Right lobe of liver (tissue), 6 donors: ENCODE results near the gene NPAS2. TPM values are rescaled to one million over a fixed set of nuclear protein-coding genes. Genes with fewer than 3 reads are reported as not detected.

ENCODE experiments used
- ATAC-seq, 4 donors: fragments of 200-7000 bp; cut with Tn5 transposase; one replicate each; pipeline ENCODE4 v1.9.1; 2020; ENCODE audit warnings: mild to moderate bottlenecking in 4 of 4, moderate library complexity in 4 of 4
- DNase-seq, 3 donors: peaks; one replicate each; pipeline ENCODE4 v3.0.0-alpha.2; 2020
- H3K27ac ChIP-seq, 3 donors: fragments of 200-600 bp; one replicate each; pipeline ENCODE4 v1.8.0; 2022
- H3K27me3 ChIP-seq, 2 donors: fragments of 200-600 bp; one replicate each; pipeline ENCODE4 v1.8.0; 2022
- H3K36me3 ChIP-seq, 4 donors: fragments of 200-600 bp; sonication (generic) in 1 of 4; one replicate each; pipeline versions ENCODE4 v1.5.1 to v1.8.0; 2017 to 2022; ENCODE audit warnings: control low read depth in 1 of 4
- H3K4me1 ChIP-seq, 4 donors: fragments of 200-600 bp; sonication (generic) in 1 of 4; one replicate each; pipeline versions ENCODE4 v1.5.1 to v1.8.0; 2017 to 2022; ENCODE audit warnings: control low read depth in 1 of 4
- H3K4me3 ChIP-seq, 3 donors: fragments of 200-600 bp; one replicate each; pipeline ENCODE4 v1.8.0; 2022
- H3K9me3 ChIP-seq, 4 donors: fragments of 200-600 bp; sonication (generic) in 1 of 4; one replicate each; pipeline versions ENCODE4 v1.5.1 to v1.8.0; 2017 to 2022; ENCODE audit warnings: control low read depth in 1 of 4
- CTCF ChIP-seq, 4 donors: fragments of 200-600 bp in 3 of 4; fragments of 450-650 bp in 1 of 4; IDR thresholded peaks; one replicate each; pipeline versions ENCODE4 v1.5.1 to v1.8.0; 2016 to 2022; ENCODE audit warnings: antibody characterized with exemption in 4 of 4, mild to moderate bottlenecking in 2 of 4
- POLR2A ChIP-seq: fragments of 450-650 bp; IDR thresholded peaks from one replicate; pipeline ENCODE4 v1.6.1; 2017; ENCODE audit warnings: antibody characterized with exemption, mild to moderate bottlenecking
- WGBS: methylation state at CpG from one replicate; pipeline ENCODE4 v1.1.6; 2018; ENCODE audit warnings: low coverage, low lambda C conversion rate; ENCODE audit not compliant: insufficient coverage; ENCODE audit errors: missing lambda C conversion rate; 5-methylcytosine and 5-hydroxymethylcytosine counted together
- intact Hi-C, 2 donors: fragments of 100-400 bp; cut with DNase I; formaldehyde crosslinking; loops; one replicate each; pipeline versions ENCODE4 v1.11.2 to v1.14.1; 2022
- total RNA-seq, 6 experiments: library from RNA; depleted of rRNA in 2 of 6; stranded (reverse); fragments of >200 nt in 2 of 6; fragmentation: NEBNext Ultra II Directional in 3 of 6; extraction: Animal tissue kit (Norgen Biotek cat#: 25700) in 3 of 6; gene quantifications; one replicate each; pipeline versions ENCODE4 v1.1.0 to v1.2.4, GENCODE V29; 2016 to 2023
- donor health status: DM: no; HTN: yes; CAD: no.
- donor health status: DM: no; HTN: no; CAD: no.
- donor health status: DM: no; HTN: no; CAD: no.
- donor health status: DM: no; HTN: yes; CAD: no.
- donor health status: DM: no; HTN: yes; CAD: no.

NPAS2 gene
- total RNA-seq, 6 experiments from 2014 or later: 8.8 to 33.3 (median 24.5) TPM

- no peak for ATAC-seq
- WGBS: 94% methylated on average over 2 of the region's 2 CpGs
- TF ChIP-seq CTCF (IDR thresholded peaks at IDR 0.05) (no peak), POLR2A (no peak)
- Histone ChIP-seq H3K27me3 (no peaks in the 10 kb centered on the region), H3K4me1 (peaks cover 0 to under 1% (median 0%) of the 10 kb centered on the region in 4 donors), H3K27ac (no peak overlapping the region), H3K9me3 (no peaks in the 10 kb centered on the region), H3K4me3 (no peak overlapping the region), H3K36me3 (peaks cover 0 to 9% (median 0%) of the 10 kb centered on the region in 4 donors)
- intact Hi-C loops: no loop called here
- no peak for DNase-seq
Measured at GRCh38 chr2:100952512-100952911, 132.6 kb downstream of the NPAS2 start.

DNA sequence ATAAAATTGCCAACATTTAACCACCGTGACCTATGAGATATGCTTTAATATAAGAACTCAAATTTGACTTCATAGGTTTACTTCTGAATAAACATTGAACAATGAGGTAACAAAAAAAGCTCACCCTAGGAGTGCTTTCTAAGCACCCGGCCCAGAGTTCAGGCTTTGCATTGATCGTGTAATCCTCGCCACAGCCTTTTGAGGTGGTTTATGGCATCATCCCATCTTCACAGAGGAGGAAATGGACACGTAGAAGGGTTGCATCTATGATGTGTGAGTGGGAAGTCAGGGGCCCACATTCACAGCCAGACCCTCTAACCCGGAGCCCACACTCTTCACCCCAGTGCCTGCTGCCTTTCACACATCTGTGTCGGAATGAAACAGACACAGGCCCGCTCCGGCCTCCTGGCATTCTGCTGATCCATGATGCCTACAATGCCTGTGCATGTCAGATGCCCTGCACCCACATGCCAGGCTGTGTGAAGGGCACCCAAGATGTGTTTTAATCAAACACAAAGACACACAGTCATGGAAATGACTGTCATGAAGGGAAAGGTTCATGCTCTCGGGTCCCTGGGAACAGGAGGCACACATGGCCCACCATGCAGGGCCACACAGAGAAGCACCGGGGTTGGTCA, 133.6 kb downstream of the NPAS2 start:
- ATAC-seq (no peak), DNase-seq (no peak)
- no peak for TF ChIP-seq POLR2A
- TF ChIP-seq CTCF (IDR thresholded peaks at IDR 0.05): no peak
- Histone ChIP-seq H3K36me3 (peaks cover 0 to 9% (median 0%) of the 10 kb centered on the region in 4 donors), H3K4me3 (no peak overlapping the region), H3K9me3 (no peaks in the 10 kb centered on the region), H3K27ac (no peak overlapping the region), H3K4me1 (peaks cover 0 to 10% (median 2%) of the 10 kb centered on the region in 4 donors), H3K27me3 (no peaks in the 10 kb centered on the region)
- intact Hi-C loops: no loop called here
- 95% methylated on average over 7 of the region's 11 CpGs for WGBS

DNA sequence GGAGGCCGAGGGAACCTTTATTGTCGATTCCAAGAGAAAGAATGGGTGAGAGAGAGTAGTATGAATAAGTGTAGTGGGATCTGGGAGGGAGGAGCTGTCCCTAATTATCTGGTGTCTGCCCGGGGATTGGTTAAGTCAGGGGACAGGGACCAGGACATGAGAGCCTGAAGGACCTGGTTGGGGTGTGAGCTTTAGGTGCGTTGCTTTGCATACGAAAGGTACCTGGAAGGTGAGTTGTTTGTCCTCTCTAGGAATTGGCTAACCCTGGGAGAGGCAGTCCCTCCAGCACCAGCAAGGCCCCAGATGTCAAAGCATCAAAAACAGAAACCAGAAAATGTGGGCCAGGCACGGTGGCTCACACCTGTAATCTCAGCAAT, 134.1 kb downstream of the NPAS2 start:
- no peaks in the 10 kb centered on the region for H3K9me3 ChIP-seq
- peaks cover 0 to 9% (median 0%) of the 10 kb centered on the region in 4 donors for H3K36me3 ChIP-seq
- no peak overlapping the region for H3K27ac ChIP-seq
- DNase-seq (no peak), ATAC-seq (no peak)
- H3K4me1 ChIP-seq: peaks cover 0 to 15% (median 4%) of the 10 kb centered on the region in 4 donors
- no peak for TF ChIP-seq CTCF (IDR thresholded peaks at IDR 0.05)
- TF ChIP-seq POLR2A: no peak
- no peak overlapping the region for H3K4me3 ChIP-seq
- no peaks in the 10 kb centered on the region for H3K27me3 ChIP-seq
- WGBS: 100% methylated on average over 2 of the region's 6 CpGs
- intact Hi-C loops: no loop called here

GRCh38 chr2:100955226-100955625, 135.3 kb downstream of the NPAS2 start:
- Histone ChIP-seq H3K36me3 (peaks cover 0 to 2% (median 0%) of the 10 kb centered on the region in 4 donors), H3K27me3 (no peaks in the 10 kb centered on the region), H3K27ac (no peak overlapping the region), H3K9me3 (no peaks in the 10 kb centered on the region), H3K4me1 (peaks cover 0 to 20% (median 4%) of the 10 kb centered on the region in 4 donors), H3K4me3 (no peak overlapping the region)
- TF ChIP-seq POLR2A (no peak), CTCF (IDR thresholded peaks at IDR 0.05) (no peak)
- 92% methylated on average over 2 of the region's 4 CpGs for WGBS
- intact Hi-C loops: no loop called here
- ATAC-seq (no peak), DNase-seq (no peak)
